Endometrial microvascular endothelial cells (primary cell): Measurements from ENCODE around the gene C10orf120. TPM values are rescaled to one million over a fixed set of nuclear protein-coding genes. Genes with fewer than 3 reads are reported as not detected.

Source experiments
- total RNA-seq: library from RNA; depleted of rRNA; stranded (reverse); fragments of >200 nt; gene quantifications from one replicate; pipeline ENCODE4 v1.2.3, GENCODE V29; 2015; ENCODE audit errors: inconsistent ontology term

The C10orf120 gene
- total RNA-seq, 1 donor from 2014 or later: not detected

Other genes with a start within 250 kb of the C10orf120 start
- gene ARMS2, start 245.2 kb downstream of the C10orf120 start, total RNA-seq: not detected
- gene HTRA1, start 238.3 kb downstream of the C10orf120 start, total RNA-seq: 60.0 TPM
- 0.09 TPM for gene DMBT1, start 139.1 kb downstream of the C10orf120 start, total RNA-seq
- 1.3 TPM for gene CUZD1, start 146.0 kb upstream of the C10orf120 start, total RNA-seq
- 10.5 TPM for gene FAM24B, start 179.7 kb upstream of the C10orf120 start, total RNA-seq
- not detected for gene FAM24A, start 210.8 kb upstream of the C10orf120 start, total RNA-seq